ENCODE results near the gene PLEKHH1. TPM values are rescaled to one million over a fixed set of nuclear protein-coding genes. Genes with fewer than 3 reads are reported as not detected.

Gene PLEKHH1
- total RNA-seq, 4 donors from 2014 or later: 1.8 to 6.1 (median 4.0) TPM

- Histone ChIP-seq H3K36me3 (peaks cover 0 to 34% of the 10 kb centered on the region in 2 donors), H3K27me3 (no peaks in the 10 kb centered on the region), H3K27ac (no peak overlapping the region), H3K4me3 (no peak overlapping the region), H3K9me3 (no peaks in the 10 kb centered on the region), H3K4me1 (no peaks in the 10 kb centered on the region)
- WGBS, 2 donors (ENCODE audit: low coverage in 1 of 2): 67 to 92% methylated on average over 1 to 3 of the region's 14 CpGs
- TF ChIP-seq CTCF (IDR thresholded peaks at IDR 0.05): no peak
- no peak for TF ChIP-seq EP300 (IDR thresholded peaks at IDR 0.05)
- no peak for TF ChIP-seq POLR2A (IDR thresholded peaks at IDR 0.05)
- no peak for TF ChIP-seq POLR2AphosphoS5 (IDR thresholded peaks at IDR 0.05)
- no peak for ATAC-seq
Measured at GRCh38 chr14:67574156-67574555, 41.1 kb downstream of the PLEKHH1 start.

- Histone ChIP-seq H3K4me3 (no peak overlapping the region), H3K36me3 (peaks cover 0 to 40% of the 10 kb centered on the region in 2 donors), H3K4me1 (no peaks in the 10 kb centered on the region), H3K27me3 (no peaks in the 10 kb centered on the region), H3K9me3 (no peaks in the 10 kb centered on the region), H3K27ac (no peak overlapping the region)
- no peak for ATAC-seq
- TF ChIP-seq EP300 (IDR thresholded peaks at IDR 0.05): no peak
- no peak for TF ChIP-seq POLR2A (IDR thresholded peaks at IDR 0.05)
- TF ChIP-seq POLR2AphosphoS5 (IDR thresholded peaks at IDR 0.05): no peak
- TF ChIP-seq CTCF (IDR thresholded peaks at IDR 0.05): no peak
- 40 to 75% methylated on average over 1 to 2 of the region's 7 CpGs for WGBS, 2 donors (ENCODE audit: low coverage in 1 of 2)
Measured at GRCh38 chr14:67574806-67575205, 41.7 kb downstream of the PLEKHH1 start.

GRCh38 chr14:67575684-67576083, 42.6 kb downstream of the PLEKHH1 start:
- WGBS, 2 donors (ENCODE audit: low coverage in 1 of 2): 65% methylated on average over 2 of the region's 9 CpGs; no CpG with 5 or more reads in 1 of the 2 donors

GRCh38 chr14:67576216-67576955, 43.3 kb downstream of the PLEKHH1 start:
- H3K4me3 ChIP-seq: no peak overlapping the region
- no peaks in the 10 kb centered on the region for H3K4me1 ChIP-seq
- H3K27ac ChIP-seq: no peak overlapping the region
- H3K36me3 ChIP-seq: peaks cover 0 to 56% of the 10 kb centered on the region in 2 donors
- WGBS, 2 donors (ENCODE audit: low coverage in 1 of 2): 40 to 96% methylated on average over 1 to 6 of the region's 7 CpGs
- no peak for ATAC-seq
- H3K27me3 ChIP-seq: no peaks in the 10 kb centered on the region
- TF ChIP-seq CTCF (IDR thresholded peaks at IDR 0.05) (no peak), EP300 (IDR thresholded peaks at IDR 0.05) (no peak)
- H3K9me3 ChIP-seq: no peaks in the 10 kb centered on the region

More at GRCh38 chr14:67575684-67576083, 42.6 kb downstream of the PLEKHH1 start:
- Histone ChIP-seq H3K36me3 (peaks cover 0 to 49% of the 10 kb centered on the region in 2 donors), H3K27me3 (no peaks in the 10 kb centered on the region), H3K9me3 (no peaks in the 10 kb centered on the region), H3K4me3 (no peak overlapping the region), H3K27ac (no peak overlapping the region), H3K4me1 (no peaks in the 10 kb centered on the region)
- no peak for ATAC-seq
- TF ChIP-seq POLR2A (IDR thresholded peaks at IDR 0.05): no peak
- TF ChIP-seq POLR2AphosphoS5 (IDR thresholded peaks at IDR 0.05): no peak
- TF ChIP-seq CTCF (IDR thresholded peaks at IDR 0.05): no peak
- TF ChIP-seq EP300 (IDR thresholded peaks at IDR 0.05): no peak

- WGBS, 2 donors (ENCODE audit: low coverage in 1 of 2): 78 to 83% methylated on average over 6 to 9 of the region's 13 CpGs
- no peaks in the 10 kb centered on the region for H3K9me3 ChIP-seq
- H3K36me3 ChIP-seq: peaks cover 0 to 65% of the 10 kb centered on the region in 2 donors
- no peak overlapping the region for H3K27ac ChIP-seq
- H3K27me3 ChIP-seq: no peaks in the 10 kb centered on the region
- no peaks in the 10 kb centered on the region for H3K4me1 ChIP-seq
- H3K4me3 ChIP-seq: no peak overlapping the region
- ATAC-seq: no peak
- TF ChIP-seq POLR2A (IDR thresholded peaks at IDR 0.05): no peak
- no peak for TF ChIP-seq EP300 (IDR thresholded peaks at IDR 0.05)
- no peak for TF ChIP-seq POLR2AphosphoS5 (IDR thresholded peaks at IDR 0.05)
- TF ChIP-seq CTCF (IDR thresholded peaks at IDR 0.05): no peak
Measured at GRCh38 chr14:67577181-67577808, 44.2 kb downstream of the PLEKHH1 start.
